T-cell (primary cell): Measurements from ENCODE around the gene MED4. TPM values are rescaled to one million over a fixed set of nuclear protein-coding genes. Genes with fewer than 3 reads are reported as not detected.

Source experiments
- ATAC-seq, 4 experiments: fragments of 200-7000 bp in 3 of 4; fragments of 150-1000 bp in 1 of 4; cut with Tn5 transposase; replicated peaks in 1 of 4; 1 replicate in 3 of 4; 2 replicates in 1 of 4; pipeline ENCODE4 v1.10.0; 2021; ENCODE audit warnings: moderate library complexity in 3 of 4, mild to moderate bottlenecking in 2 of 4, moderate number of reproducible peaks in 1 of 4
- CTCF ChIA-PET, 2 donors: fragments of 300-600 bp; sonication (Branson Sonifier 250); formaldehyde crosslinking; loops; one replicate each; lab custom pipeline; 2022; ENCODE audit warnings: antibody characterized with exemption in 2 of 2; lab: Charles Lee
- POLR2A ChIA-PET, 2 donors: fragments of 300-600 bp; sonication (Branson Sonifier 250); formaldehyde crosslinking; loops; one replicate each; lab custom pipeline; 2022; ENCODE audit warnings: antibody characterized with exemption in 2 of 2; lab: Charles Lee
- DNase-seq, 35 experiments: peaks; one replicate each; pipeline versions ENCODE4 v3.0.0 to v3.0.0-alpha.2; 2013 to 2023
- H3K27ac ChIP-seq: one replicate; pipeline ENCODE4 v1.5.1; 2013; ENCODE audit warnings: low read length
- H3K27me3 ChIP-seq, 2 experiments: replicated peaks in 1 of 2; 1 replicate in 1 of 2; 2 replicates in 1 of 2; pipeline versions ENCODE4 v1.6.1 to v1.7.0; 2013; ENCODE audit warnings: low read length in 1 of 2, mixed read lengths in 1 of 2; ENCODE audit not compliant: control insufficient read depth in 2 of 2, insufficient read depth in 2 of 2; ENCODE audit errors: extremely low read depth in 1 of 2
- H3K36me3 ChIP-seq, 2 donors: 1 replicate in 1 of 2; 2 replicates in 1 of 2; pipeline versions ENCODE4 v1.6.1 to v1.7.0; 2013; ENCODE audit warnings: low read length in 1 of 2; ENCODE audit not compliant: control insufficient read depth in 2 of 2, insufficient read depth in 1 of 2; ENCODE audit errors: extremely low read depth in 1 of 2
- H3K4me1 ChIP-seq, 2 experiments: 1 replicate in 1 of 2; 2 replicates in 1 of 2; pipeline versions ENCODE4 v1.6.1 to v1.7.0; 2013; ENCODE audit warnings: low read length in 2 of 2, mixed read lengths in 1 of 2; ENCODE audit not compliant: insufficient read depth in 2 of 2, control insufficient read depth in 1 of 2; ENCODE audit errors: extremely low read depth in 1 of 2
- H3K4me3 ChIP-seq, 2 donors: 1 replicate in 1 of 2; 2 replicates in 1 of 2; pipeline versions ENCODE4 v1.5.1 to v1.7.0; 2013; ENCODE audit warnings: mild to moderate bottlenecking in 2 of 2, low read length in 1 of 2, moderate library complexity in 1 of 2; ENCODE audit not compliant: control insufficient read depth in 1 of 2; ENCODE audit errors: extremely low read depth in 1 of 2
- H3K9me3 ChIP-seq: 2 replicates; pipeline ENCODE4 v1.7.0; 2013
- H3K27ac Mint-ChIP-seq, 2 donors: one replicate each; pipeline ENCODE4 v1.8.0; 2020 to 2021; ENCODE audit warnings: mild to moderate bottlenecking in 2 of 2, mixed read lengths in 2 of 2
- H3K27me3 Mint-ChIP-seq, 2 donors: one replicate each; pipeline ENCODE4 v1.8.0; 2021 to 2022; ENCODE audit warnings: mixed read lengths in 2 of 2
- H3K36me3 Mint-ChIP-seq: one replicate; pipeline ENCODE4 v1.8.0; 2021; ENCODE audit warnings: mixed read lengths
- H3K4me1 Mint-ChIP-seq, 3 donors: one replicate each; pipeline ENCODE4 v1.8.0; 2020 to 2022; ENCODE audit warnings: mixed read lengths in 3 of 3, mild to moderate bottlenecking in 1 of 3
- H3K4me3 Mint-ChIP-seq, 3 donors: one replicate each; pipeline ENCODE4 v1.8.0; 2020 to 2022; ENCODE audit warnings: mild to moderate bottlenecking in 3 of 3, mixed read lengths in 3 of 3, moderate library complexity in 3 of 3
- H3K9me3 Mint-ChIP-seq, 3 donors: one replicate each; pipeline ENCODE4 v1.8.0; 2020 to 2022; ENCODE audit warnings: mixed read lengths in 3 of 3
- WGBS: methylation state at CpG from one replicate; pipeline ENCODE4 v1.1.5; 2013; ENCODE audit warnings: missing lambda C conversion rate; ENCODE audit not compliant: insufficient coverage; 5-methylcytosine and 5-hydroxymethylcytosine counted together
- total RNA-seq, 35 experiments: library from RNA in 6 of 35; stranded (reverse) in 6 of 35; fragments of 120-200 nt in 1 of 35; gene quantifications; one replicate each; pipeline versions ENCODE4 v1.2.1 to v1.2.4 and lab custom pipeline; 2013 to 2026

Gene MED4
- total RNA-seq, 5 donors from 2014 or later (not counting 1 experiment from before 2014, with no cell fraction given): 43.7 to 51.3 (median 45.7) TPM

GRCh38 chr13:48126944-48127830 lies 32.3 kb upstream of the MED4 start:
- Histone ChIP-seq H3K9me3 (no peaks in the 10 kb centered on the region), H3K4me3 (no peak overlapping the region), H3K36me3 (no peaks in the 10 kb centered on the region), H3K27ac (peak overlapping the region; percentile 68), H3K27me3 (no peaks in the 10 kb centered on the region), H3K4me1 (peaks cover 8 to 13% of the 10 kb centered on the region in 2 experiments)
- Mint-ChIP-seq H3K4me3 (peak overlapping the region; percentile 25 to 39 (median 35)), H3K27ac (peak overlapping the region; percentile 87 to 91), H3K36me3 (no peaks in the 10 kb centered on the region), H3K4me1 (peaks cover 23 to 32% (median 32%) of the 10 kb centered on the region in 3 donors), H3K27me3 (peaks cover 0 to under 1% of the 10 kb centered on the region in 2 donors), H3K9me3 (no peaks in the 10 kb centered on the region)
- 33% methylated on average over 1 of the region's 5 CpGs for WGBS
- ATAC-seq: peak; percentile 81 to 94 (median 92)
- peak in 34 of 35 experiments; percentile 2 to 82 (median 31) for DNase-seq
- ChIA-PET CTCF (interaction anchor here (0.6 to 2.7 kb wide), 20 partner anchors 8 to 648 kb away, joined by 3 to 28 read pairs (median 4); partner anchors contain the start of genes ITM2B (in 1 of the 2) and LPAR6 (in 1 of the 2)), POLR2A (interaction anchor here (0.6 to 1.1 kb wide), 5 partner anchors 29 to 197 kb away, joined by 3 to 7 read pairs (median 4); no protein-coding TSS in a partner anchor)

- POLR2A ChIA-PET: interaction anchor here in 1 of 2 donors (0.6 kb wide), 1 partner anchor 98 kb away, joined by 4 read pairs; no protein-coding TSS in a partner anchor
- Mint-ChIP-seq H3K4me3 (no peak overlapping the region), H3K9me3 (no peaks in the 10 kb centered on the region), H3K27ac (no peak overlapping the region), H3K27me3 (no peaks in the 10 kb centered on the region), H3K36me3 (no peaks in the 10 kb centered on the region), H3K4me1 (peaks cover 23 to 26% (median 25%) of the 10 kb centered on the region in 3 donors)
- no peak for ATAC-seq
- Histone ChIP-seq H3K4me1 (peaks cover 8 to 13% of the 10 kb centered on the region in 2 experiments), H3K27ac (no peak overlapping the region), H3K36me3 (no peaks in the 10 kb centered on the region), H3K27me3 (no peaks in the 10 kb centered on the region), H3K9me3 (no peaks in the 10 kb centered on the region), H3K4me3 (no peak overlapping the region)
- 89% methylated on average over 5 of the region's 7 CpGs for WGBS
- no peak for DNase-seq
- CTCF ChIA-PET: interaction anchor here (0.6 to 2.7 kb wide), 4 partner anchors 107 to 646 kb away, joined by 4 to 28 read pairs (median 13); partner anchors contain the start of gene ITM2B (in 1 of the 2)
Observed at GRCh38 chr13:48125794-48126228, 30.9 kb upstream of the MED4 start.

DNA sequence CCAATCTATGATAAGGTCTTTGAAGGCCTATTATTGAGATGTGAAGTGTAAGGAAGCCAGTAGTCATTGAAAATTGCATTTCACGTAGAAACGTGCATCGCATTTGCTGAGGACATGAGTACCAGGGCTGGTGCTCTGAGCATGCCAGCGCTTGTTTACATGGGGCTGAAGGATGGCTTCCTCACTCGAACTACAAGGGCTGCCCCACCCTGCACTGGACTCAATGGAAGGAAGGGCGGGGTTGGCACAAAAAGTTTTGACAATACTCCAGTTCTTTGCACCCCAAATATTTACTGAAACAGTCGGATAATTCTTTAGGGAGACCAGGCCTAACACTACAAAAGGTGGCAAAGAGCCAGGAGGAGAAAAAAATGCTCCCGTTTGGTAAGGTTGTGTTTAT lies 28.9 kb upstream of the MED4 start:
- WGBS: 67% methylated on average over 1 of the region's 8 CpGs
- ATAC-seq: no peak
- ChIA-PET CTCF (no interaction called here), POLR2A (no interaction called here)
- Mint-ChIP-seq H3K4me1 (peaks cover 12 to 14% (median 13%) of the 10 kb centered on the region in 3 donors), H3K9me3 (no peaks in the 10 kb centered on the region), H3K36me3 (no peaks in the 10 kb centered on the region), H3K4me3 (no peak overlapping the region), H3K27me3 (no peaks in the 10 kb centered on the region), H3K27ac (no peak overlapping the region)
- H3K4me3 ChIP-seq: no peak overlapping the region
- no peak for DNase-seq
- H3K4me1 ChIP-seq: peaks cover 4 to 8% of the 10 kb centered on the region in 2 experiments
- H3K36me3 ChIP-seq: no peaks in the 10 kb centered on the region
- H3K9me3 ChIP-seq: no peaks in the 10 kb centered on the region
- H3K27ac ChIP-seq: no peak overlapping the region
- no peaks in the 10 kb centered on the region for H3K27me3 ChIP-seq

DNA sequence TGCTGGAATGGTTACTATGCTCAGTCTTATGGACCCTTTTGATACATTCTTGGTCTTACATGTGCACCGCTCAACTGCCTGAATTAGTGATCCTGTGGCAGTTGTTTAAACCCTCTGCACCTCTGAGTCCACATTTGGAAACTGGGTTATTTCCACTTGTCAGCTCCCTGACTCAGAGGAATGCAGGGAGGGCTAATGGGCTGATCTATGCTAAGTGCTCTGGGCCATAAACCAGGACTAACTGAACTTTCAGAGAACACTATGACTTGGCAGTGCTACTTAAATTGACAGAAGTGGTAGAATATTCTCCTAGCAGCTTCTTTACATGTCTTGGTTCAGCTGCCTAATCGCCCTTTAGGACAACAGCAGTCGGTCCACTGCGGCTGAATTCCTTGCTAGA lies 26.8 kb upstream of the MED4 start:
- 100% methylated on average over 4 of the region's 4 CpGs for WGBS
- Mint-ChIP-seq H3K4me3 (no peak overlapping the region), H3K36me3 (no peaks in the 10 kb centered on the region), H3K4me1 (peaks cover under 1 to 2% (median 2%) of the 10 kb centered on the region in 3 donors), H3K27me3 (no peaks in the 10 kb centered on the region), H3K27ac (no peak overlapping the region), H3K9me3 (no peaks in the 10 kb centered on the region)
- Histone ChIP-seq H3K4me1 (no peaks in the 10 kb centered on the region), H3K27me3 (peaks cover 0 to 2% of the 10 kb centered on the region in 2 experiments), H3K9me3 (no peaks in the 10 kb centered on the region), H3K4me3 (no peak overlapping the region), H3K36me3 (no peaks in the 10 kb centered on the region), H3K27ac (no peak overlapping the region)
- DNase-seq (no peak), ATAC-seq (no peak)
- CTCF ChIA-PET: interaction anchor here in 1 of 2 donors (0.7 kb wide), 1 partner anchor 521 kb away, joined by 3 read pairs; no protein-coding TSS in a partner anchor
- POLR2A ChIA-PET: no interaction called here

DNA sequence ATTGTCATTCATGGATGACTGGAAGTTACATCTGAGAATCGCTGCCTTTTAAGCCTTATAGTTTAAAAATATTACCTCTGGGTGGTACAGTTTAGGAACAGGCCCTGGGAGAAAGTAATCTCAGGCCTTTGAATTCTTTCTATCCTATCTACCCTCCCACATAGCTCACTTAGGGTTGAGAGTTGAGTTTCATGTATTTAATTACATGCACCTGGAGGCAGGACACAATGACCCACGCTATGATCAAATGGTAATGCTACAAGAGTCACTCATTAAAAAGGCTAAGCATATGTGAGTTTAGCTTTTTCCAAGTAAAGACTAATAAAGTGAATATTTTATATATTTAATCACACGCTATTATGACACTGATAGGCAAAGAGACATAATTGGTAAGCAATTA lies 25.3 kb upstream of the MED4 start:
- H3K27me3 ChIP-seq: peaks cover 0 to 2% of the 10 kb centered on the region in 2 experiments
- ATAC-seq (no peak), DNase-seq (no peak)
- H3K4me1 ChIP-seq: no peaks in the 10 kb centered on the region
- no CpG with 5 or more reads among the region's 3 CpGs for WGBS
- Mint-ChIP-seq H3K27ac (no peak overlapping the region), H3K27me3 (peaks cover 0 to 2% of the 10 kb centered on the region in 2 donors), H3K4me3 (no peak overlapping the region), H3K9me3 (no peaks in the 10 kb centered on the region), H3K36me3 (no peaks in the 10 kb centered on the region), H3K4me1 (no peaks in the 10 kb centered on the region)
- ChIA-PET CTCF (interaction anchor here (0.7 to 1.1 kb wide), 4 partner anchors 9 to 115 kb away, joined by 3 to 7 read pairs (median 4); partner anchors contain the start of gene MED4 (in 1 of the 2)), POLR2A (no interaction called here)
- no peaks in the 10 kb centered on the region for H3K9me3 ChIP-seq
- H3K27ac ChIP-seq: no peak overlapping the region
- no peak overlapping the region for H3K4me3 ChIP-seq
- no peaks in the 10 kb centered on the region for H3K36me3 ChIP-seq

- ChIA-PET CTCF (interaction anchor here in 1 of 2 donors (1.2 kb wide), 1 partner anchor 20 kb away, joined by 3 read pairs; no protein-coding TSS in a partner anchor), POLR2A (interaction anchor here (0.6 to 0.7 kb wide), 2 partner anchors 185 to 565 kb away, joined by 3 to 10 read pairs; no protein-coding TSS in a partner anchor)
- H3K4me1 ChIP-seq: no peaks in the 10 kb centered on the region
- ATAC-seq: no peak
- no peak for DNase-seq
- WGBS: 100% methylated on average over 1 of the region's 5 CpGs
- no peak overlapping the region for H3K27ac ChIP-seq
- H3K4me3 ChIP-seq: no peak overlapping the region
- no peaks in the 10 kb centered on the region for H3K4me1 Mint-ChIP-seq
- peaks cover 0 to 2% of the 10 kb centered on the region in 2 experiments for H3K27me3 ChIP-seq
- H3K4me3 Mint-ChIP-seq: no peak overlapping the region
- no peaks in the 10 kb centered on the region for H3K9me3 ChIP-seq
- no peaks in the 10 kb centered on the region for H3K36me3 Mint-ChIP-seq
- no peak overlapping the region for H3K27ac Mint-ChIP-seq
- H3K36me3 ChIP-seq: no peaks in the 10 kb centered on the region
- H3K27me3 Mint-ChIP-seq: peaks cover 4 to 8% of the 10 kb centered on the region in 2 donors
- no peaks in the 10 kb centered on the region for H3K9me3 Mint-ChIP-seq
Observed at GRCh38 chr13:48118030-48118429, 23.1 kb upstream of the MED4 start.
